Stimulated activated CD4-positive, alpha-beta T cell treated with anti-CD3 and anti-CD28 coated beads, Interleukin-4, amount 100 ng/mL, for 24 hours (primary cell): Measurements from ENCODE around the gene ARHGEF12.

Experiments used
- DNase-seq: peaks from one replicate; pipeline ENCODE4 v3.0.0-alpha.2; 2020

Gene ARHGEF12

GRCh38 chr11:120523196-120523595 lies 187.0 kb downstream of the ARHGEF12 start:
- no peak for DNase-seq

- no peak for DNase-seq
Observed at GRCh38 chr11:120524536-120525085, 188.4 kb downstream of the ARHGEF12 start.

- DNase-seq: no peak
Observed at GRCh38 chr11:120525261-120526171, 189.3 kb downstream of the ARHGEF12 start.

- no peak for DNase-seq
Observed at GRCh38 chr11:120526241-120526640, 190.0 kb downstream of the ARHGEF12 start.

GRCh38 chr11:120527111-120527761 lies 191.0 kb downstream of the ARHGEF12 start:
- DNase-seq: no peak

- DNase-seq: no peak
Observed at GRCh38 chr11:120528749-120529148, 192.5 kb downstream of the ARHGEF12 start.

GRCh38 chr11:120529214-120529613 lies 193.0 kb downstream of the ARHGEF12 start:
- DNase-seq: no peak

- no peak for DNase-seq
Observed at GRCh38 chr11:120529911-120530310, 193.7 kb downstream of the ARHGEF12 start.

GRCh38 chr11:120532082-120532831 lies 196.0 kb downstream of the ARHGEF12 start:
- no peak for DNase-seq

- DNase-seq: no peak
Observed at GRCh38 chr11:120532832-120533196, 196.6 kb downstream of the ARHGEF12 start.

- DNase-seq: no peak
Observed at GRCh38 chr11:120536091-120536796, 200.0 kb downstream of the ARHGEF12 start.

GRCh38 chr11:120536797-120537169 lies 200.6 kb downstream of the ARHGEF12 start:
- DNase-seq: no peak

- no peak for DNase-seq
Observed at GRCh38 chr11:120537996-120538395, 201.8 kb downstream of the ARHGEF12 start.

GRCh38 chr11:120538707-120539106 lies 202.5 kb downstream of the ARHGEF12 start:
- no peak for DNase-seq
